HepG2 (cell line): ENCODE results near the gene COX5B. TPM values are rescaled to one million over a fixed set of nuclear protein-coding genes. Genes with fewer than 3 reads are reported as not detected.
A peak's percentile ranks its signal among the peaks of the same experiment; 100 is the strongest.

ENCODE experiments used
- ATAC-seq: fragments of 200-7000 bp; cut with Tn5 transposase; 3 replicates; pipeline ENCODE4 v1.9.1; 2020; ENCODE audit warnings: mild to moderate bottlenecking, moderate library complexity
- BruUV-seq: library from RNA; stranded (reverse); fragments of 400-500 nt; replicated peaks from 2 replicates; lab custom pipeline; 2021; lab: Mats Ljungman, UMichigan
- CTCF ChIA-PET: fragments of 300-600 bp; formaldehyde crosslinking; extraction: SDS; loops from one replicate; lab custom pipeline; 2021; ENCODE audit warnings: low total read pairs, inconsistent platforms, low intra/inter-chr PET ratio; lab: Yijun Ruan, JAX
- POLR2A ChIA-PET: fragments of 350-600 bp; sonication (Branson Sonifier 250); formaldehyde crosslinking; loops from one replicate; lab custom pipeline; 2020; ENCODE audit warnings: antibody characterized with exemption, inconsistent platforms; lab: Yijun Ruan, JAX
- DNase-seq: peaks from one replicate; pipeline ENCODE4 v3.0.0-alpha.2; 2015; ENCODE audit warnings: low spot score
- FAIRE-seq: peaks from 3 replicates; lab custom pipeline; 2011; peaks lifted over from hg19 to GRCh38; lab: Jason Lieb, UNC
- H2AFZ ChIP-seq: one replicate; pipeline ENCODE4 v1.6.1; 2011; ENCODE audit warnings: low read length, inconsistent platforms
- H3K27ac ChIP-seq: fragments of 300-600 bp; 3 replicates; pipeline ENCODE4 v1.8.0; 2011; ENCODE audit warnings: mixed run types, mild to moderate bottlenecking, mixed read lengths, low read length, inconsistent platforms; ENCODE audit not compliant: insufficient read depth; ENCODE audit errors: extremely low read length
- H3K27me3 ChIP-seq, 2 experiments: fragments of 200-600 bp in 1 of 2; 2 replicates in 1 of 2; 3 replicates in 1 of 2; pipeline versions ENCODE4 v1.6.0 to v1.8.0; 2011; ENCODE audit warnings: low read length in 2 of 2, mild to moderate bottlenecking in 2 of 2, moderate library complexity in 2 of 2, inconsistent platforms in 1 of 2; ENCODE audit not compliant: insufficient read depth in 2 of 2, control insufficient read depth in 1 of 2
- H3K36me3 ChIP-seq, 2 experiments: fragments of 200-600 bp in 1 of 2; replicated peaks in 1 of 2; 2 replicates in 1 of 2; 3 replicates in 1 of 2; pipeline versions ENCODE4 v1.5.1 to v1.8.0; 2011; ENCODE audit warnings: low read length in 2 of 2, inconsistent platforms in 1 of 2; ENCODE audit not compliant: insufficient read depth in 2 of 2, control insufficient read depth in 1 of 2
- H3K4me1 ChIP-seq: 2 replicates; pipeline ENCODE4 v1.5.1; 2012; ENCODE audit warnings: low read length, inconsistent platforms; ENCODE audit not compliant: insufficient read depth
- H3K4me2 ChIP-seq: 2 replicates; pipeline ENCODE4 v1.6.0; 2011; ENCODE audit warnings: low read depth, low read length, inconsistent platforms
- H3K4me3 ChIP-seq, 3 experiments: fragments of 200-600 bp in 1 of 3; sonication (generic), shearing (Covaris generic) in 1 of 3; replicated peaks in 1 of 3; 2 replicates each; pipeline ENCODE4 v1.5.1; 2011 to 2016; ENCODE audit warnings: low read length in 3 of 3, inconsistent platforms in 2 of 3, low read depth in 2 of 3, mild to moderate bottlenecking in 2 of 3, control low read depth in 1 of 3, mixed read lengths in 1 of 3; ENCODE audit not compliant: insufficient read depth in 1 of 3
- H3K79me2 ChIP-seq: one replicate; pipeline ENCODE4 v1.6.1; 2011; ENCODE audit warnings: low read length, inconsistent platforms; ENCODE audit not compliant: insufficient read depth
- H3K9ac ChIP-seq: 2 replicates; pipeline ENCODE4 v1.6.0; 2011; ENCODE audit warnings: mild to moderate bottlenecking, low read depth, low read length, inconsistent platforms; ENCODE audit not compliant: insufficient read depth
- H3K9me3 ChIP-seq: 2 replicates; pipeline ENCODE4 v1.5.1; 2012; ENCODE audit warnings: mild to moderate bottlenecking, low read length
- H4K20me1 ChIP-seq: 2 replicates; pipeline ENCODE4 v1.6.0; 2011; ENCODE audit warnings: inconsistent platforms, mild to moderate bottlenecking, low read length, moderate library complexity; ENCODE audit not compliant: insufficient read depth
- AHDC1 ChIP-seq: sonication (generic); formaldehyde crosslinking; IDR thresholded peaks from 2 replicates; pipeline ENCODE4 v1.5.1; 2020; ENCODE audit warnings: mild to moderate bottlenecking, missing genetic modification reagents, borderline replicate concordance
- FIP1L1 ChIP-seq: fragments of 200-400 bp; formaldehyde crosslinking; IDR thresholded peaks from 2 replicates; pipeline ENCODE4 v1.6.1; 2018; ENCODE audit warnings: low read depth, mild to moderate bottlenecking, low read length, moderate library complexity, borderline replicate concordance; ENCODE audit not compliant: insufficient read depth
- FOXC1 ChIP-seq: sonication (generic); formaldehyde crosslinking; IDR thresholded peaks from 2 replicates; pipeline ENCODE4 v1.8.0; 2022; ENCODE audit warnings: mild to moderate bottlenecking, missing genetic modification reagents, borderline replicate concordance
- SUZ12 ChIP-seq: fragments of 150-350 bp; IDR thresholded peaks from 2 replicates; pipeline ENCODE4 v1.6.1; 2014; ENCODE audit warnings: low read depth, low read length
- ZBTB3 ChIP-seq: sonication (generic); formaldehyde crosslinking; IDR thresholded peaks from 2 replicates; pipeline ENCODE4 v1.4.0; 2020; ENCODE audit warnings: low read depth, mild to moderate bottlenecking, moderate library complexity, missing genetic modification reagents, borderline replicate concordance
- ZFP62 ChIP-seq: sonication (generic); formaldehyde crosslinking; IDR thresholded peaks from 2 replicates; pipeline ENCODE4 v1.4.0; 2020; ENCODE audit warnings: missing genetic modification reagents
- ZNF770 ChIP-seq: sonication (generic); formaldehyde crosslinking; IDR thresholded peaks from 2 replicates; pipeline ENCODE4 v1.5.0; 2020; ENCODE audit warnings: mild to moderate bottlenecking, missing genetic modification reagents
- WGBS: methylation state at CpG from one replicate; pipeline ENCODE4 v1.1.6; 2017; ENCODE audit warnings: low lambda C conversion rate; 5-methylcytosine and 5-hydroxymethylcytosine counted together
- in situ Hi-C: cut with HindIII; loops from 2 replicates; pipeline ENCODE4 v1.10.0; 2017; ENCODE audit warnings: low pct_unique_long_range_greater_than_20kb; ENCODE audit not compliant: extremely low pct_ligation_motif_present
- intact Hi-C: fragments of 100-400 bp; cut with micrococcal nuclease; formaldehyde crosslinking; loops from one replicate; pipeline ENCODE4 v1.10.0; 2022; ENCODE audit not compliant: unreplicated experiment
- polyA plus RNA-seq, 8 experiments: library from polyadenylated mRNA; depleted of rRNA in 3 of 8; stranded (reverse) in 7 of 8; unstranded in 1 of 8; fragments of >200 nt; fragmentation: Illumina TruSeq in 4 of 8; extraction: Trizol in 4 of 8; gene quantifications; 2 replicates each; pipeline versions ENCODE4 v1.2.1 to v1.2.3, GENCODE V29; 2011 to 2016; ENCODE audit warnings: low read depth in 4 of 8, missing spikeins in 1 of 8, mixed read lengths in 1 of 8; ENCODE audit not compliant: insufficient read depth in 1 of 8
- total RNA-seq, 5 experiments: library from RNA; depleted of rRNA; stranded (reverse); fragments of >200 nt; fragmentation: Illumina TruSeq; extraction: Trizol; gene quantifications; 2 replicates each; pipeline ENCODE4 v1.2.3, GENCODE V29; 2016; ENCODE audit warnings: low read depth in 1 of 5

COX5B gene
- total and polyA plus RNA-seq, 2 of the 13 experiments (the other 11 are each of a cell fraction or from before 2014, with no cell fraction given) = 453 to 536 TPM

- H3K9ac ChIP-seq = no peak overlapping the region
- POLR2A ChIA-PET = interaction anchor here (12.2 kb wide), 1 partner anchor 19 kb away, joined by 298 read pairs; the partner anchor contains the start of gene ACTR1B
- no peaks in the 10 kb centered on the region; a peak in 1 of 5 replicates for H3K27me3 ChIP-seq
- H3K4me2 ChIP-seq = no peak overlapping the region
- no TSS peak for BruUV-seq
- TF ChIP-seq ZNF770 (no peak), ZFP62 (CRISPR knock-in tag) (no peak)
- no peak overlapping the region for H3K27ac ChIP-seq
- H4K20me1 ChIP-seq = no peaks in the 10 kb centered on the region
- peaks cover 21% of the 10 kb centered on the region for H3K4me1 ChIP-seq
- intact Hi-C loops = no loop called here
- 81% methylated on average over 4 of the region's 4 CpGs for WGBS
- CTCF ChIA-PET = no interaction called here
- FAIRE-seq = no peak
- H3K79me2 ChIP-seq = peaks cover 18% of the 10 kb centered on the region
- H3K4me3 ChIP-seq = no peak overlapping the region
- no peak for DNase-seq
- H2AFZ ChIP-seq = no peak overlapping the region
- ATAC-seq = no peak
- in situ Hi-C loops = no loop called here
- H3K9me3 ChIP-seq = no peaks in the 10 kb centered on the region
- peaks cover 10 to 23% of the 10 kb centered on the region in 2 experiments for H3K36me3 ChIP-seq
These were observed 1.7 kb upstream of the COX5B start for GRCh38 chr2:97644023-97644717.

GRCh38 chr2:97645112-97645694 lies 659 bp upstream of the COX5B start:
- DNase-seq (no peak), ATAC-seq (peak; percentile 38), FAIRE-seq (no peak)
- H3K4me3 ChIP-seq = peak overlapping the region; percentile 60 to 100 (median 99)
- no peaks in the 10 kb centered on the region for H3K9me3 ChIP-seq
- in situ Hi-C loops (no loop called here), intact Hi-C loops (loop anchor here (5.0 kb wide), 1 partner anchor 53 kb away; no protein-coding TSS in a partner anchor)
- peaks cover 18% of the 10 kb centered on the region for H3K79me2 ChIP-seq
- H2AFZ ChIP-seq = peak overlapping the region; percentile 96
- H4K20me1 ChIP-seq = no peaks in the 10 kb centered on the region
- ChIA-PET CTCF (no interaction called here), POLR2A (interaction anchor here (0.6 to 12.2 kb wide), 9 partner anchors 9 to 1581 kb away, joined by 3 to 298 read pairs (median 4); partner anchors contain the start of genes ACTR1B, ANKRD36B and C2orf92)
- TSS peak; percentile 87 for BruUV-seq
- peaks cover 21% of the 10 kb centered on the region for H3K4me1 ChIP-seq
- 60% methylated on average over 19 of the region's 19 CpGs for WGBS
- H3K27ac ChIP-seq = peak overlapping the region; percentile 76
- peaks cover 10 to 28% of the 10 kb centered on the region in 2 experiments for H3K36me3 ChIP-seq
- no peaks in the 10 kb centered on the region; a peak in 1 of 5 replicates for H3K27me3 ChIP-seq
- H3K9ac ChIP-seq = peak overlapping the region; percentile 99
- H3K4me2 ChIP-seq = peak overlapping the region; percentile 92
- 0 out of 2 replicates have a peak, but pooled peaks have one; percentile 62 for TF ChIP-seq ZBTB3 (CRISPR knock-in tag)
- no peak for TF ChIP-seq SUZ12
- TF ChIP-seq FIP1L1 = no peak
- TF ChIP-seq AHDC1 (CRISPR knock-in tag) = 0 out of 2 replicates have a peak, but pooled peaks have one; percentile 20
- peak; percentile 33; the same call in 1 of the 2 replicates for TF ChIP-seq FOXC1 (CRISPR knock-in tag)
